HCT116 (cell line): ENCODE data around the gene ERGIC1. TPM values are rescaled to one million over a fixed set of nuclear protein-coding genes. Genes with fewer than 3 reads are reported as not detected.

Source experiments
- ATAC-seq: fragments of 200-7000 bp; cut with Tn5 transposase; 2 replicates; pipeline ENCODE4 v1.9.1; 2020; ENCODE audit warnings: mild to moderate bottlenecking, moderate library complexity
- BruUV-seq: library from RNA; stranded (reverse); fragments of 400-500 nt; replicated peaks from 2 replicates; lab custom pipeline; 2021; lab: Mats Ljungman, UMichigan
- CTCF ChIA-PET: fragments of 300-600 bp; sonication (Branson Sonifier 250); formaldehyde crosslinking; loops from one replicate; lab custom pipeline; 2021; ENCODE audit warnings: antibody characterized with exemption; lab: Charles Lee
- POLR2A ChIA-PET: fragments of 300-600, 350-600 bp; sonication (Branson Sonifier 250); formaldehyde crosslinking; loops from one replicate; lab custom pipeline; 2021; ENCODE audit warnings: antibody characterized with exemption; lab: Charles Lee
- RAD21 ChIA-PET, 2 experiments: fragments of 300-600 bp; sonication (Branson Sonifier 250); formaldehyde crosslinking; loops; one replicate each; lab custom pipeline; 2023; ENCODE audit warnings: low total read pairs in 2 of 2; ENCODE audit not compliant: uncharacterized antibody in 2 of 2, unreplicated experiment in 2 of 2, low non-redundant PET in 1 of 2; lab: Charles Lee
- DNase-seq: peaks from one replicate; pipeline ENCODE4 v3.0.0-alpha.2; 2010; ENCODE audit warnings: low read depth, low spot score
- H2AFZ ChIP-seq: fragments of 200-600 bp; shearing (Covaris generic), sonication (generic); 2 replicates; pipeline ENCODE4 v1.6.1; 2017; ENCODE audit warnings: low read depth, mixed run types, mixed read lengths, antibody characterized with exemption, low read length; ENCODE audit not compliant: poor library complexity, severe bottlenecking
- H3K27ac ChIP-seq: 2 replicates; pipeline ENCODE4 v1.5.1; 2012; ENCODE audit warnings: low read depth, low read length
- H3K27me3 ChIP-seq: fragments of 200-600 bp; sonication (generic); 2 replicates; pipeline ENCODE4 v1.6.1; 2016; ENCODE audit warnings: mixed run types, low read length, mixed read lengths; ENCODE audit not compliant: insufficient read depth
- H3K36me3 ChIP-seq, 2 experiments: fragments of 200-500 bp in 1 of 2; fragments of 200-600 bp in 1 of 2; sonication (Bioruptor generic) in 1 of 2; sonication (generic) in 1 of 2; 2 replicates each; pipeline versions ENCODE4 v1.5.1 to v1.6.1; 2014 to 2016; ENCODE audit warnings: low read length in 2 of 2, inconsistent platforms in 1 of 2, mixed read lengths in 1 of 2, mixed run types in 1 of 2; ENCODE audit not compliant: insufficient read depth in 2 of 2, control insufficient read depth in 1 of 2
- H3K4me1 ChIP-seq, 2 experiments: fragments of 200-600 bp in 1 of 2; sonication (generic) in 1 of 2; 2 replicates each; pipeline versions ENCODE4 v1.5.1 to v1.6.1; 2012 to 2017; ENCODE audit warnings: low read length in 2 of 2, inconsistent platforms in 1 of 2, mild to moderate bottlenecking in 1 of 2, mixed read lengths in 1 of 2, mixed run types in 1 of 2, moderate library complexity in 1 of 2; ENCODE audit not compliant: insufficient read depth in 2 of 2, control insufficient read depth in 1 of 2
- H3K4me2 ChIP-seq: fragments of 200-600 bp; sonication (generic); 2 replicates; pipeline ENCODE4 v1.6.1; 2017; ENCODE audit warnings: mixed run types, low read length, mixed read lengths
- H3K4me3 ChIP-seq, 2 experiments: fragments of 200-600 bp in 1 of 2; sonication (generic) in 1 of 2; replicated peaks in 1 of 2; 2 replicates each; pipeline ENCODE4 v1.5.1; 2011 to 2016; ENCODE audit warnings: low read length in 2 of 2, control low read depth in 1 of 2, low read depth in 1 of 2, mild to moderate bottlenecking in 1 of 2, mixed read lengths in 1 of 2, mixed run types in 1 of 2
- H3K79me2 ChIP-seq: fragments of 200-600 bp; sonication (generic); 2 replicates; pipeline ENCODE4 v1.6.1; 2017; ENCODE audit warnings: mild to moderate bottlenecking, mixed run types, low read length, moderate library complexity, mixed read lengths; ENCODE audit not compliant: insufficient read depth
- H3K9ac ChIP-seq: fragments of 200-600 bp; sonication (generic); 2 replicates; pipeline ENCODE4 v1.6.1; 2016; ENCODE audit warnings: low read length, mixed read lengths
- H3K9me2 ChIP-seq: fragments of 200-600 bp; sonication (generic), shearing (Covaris generic); 2 replicates; pipeline ENCODE4 v1.6.1; 2017; ENCODE audit warnings: mixed run types, mild to moderate bottlenecking, moderate library complexity; ENCODE audit not compliant: insufficient read depth
- H3K9me3 ChIP-seq, 2 experiments: fragments of 200-500 bp in 1 of 2; fragments of 200-600 bp in 1 of 2; sonication (Bioruptor generic) in 1 of 2; sonication (generic) in 1 of 2; 2 replicates each; pipeline ENCODE4 v1.6.1; 2014 to 2017; ENCODE audit warnings: low read length in 2 of 2, mixed read lengths in 2 of 2, inconsistent platforms in 1 of 2, low read depth in 1 of 2, mild to moderate bottlenecking in 1 of 2, mixed run types in 1 of 2, moderate library complexity in 1 of 2; ENCODE audit not compliant: control insufficient read depth in 1 of 2, insufficient read depth in 1 of 2
- H4K20me1 ChIP-seq: fragments of 200-600 bp; sonication (generic), shearing (Covaris generic); 2 replicates; pipeline ENCODE4 v1.6.1; 2017; ENCODE audit warnings: mixed run types, mild to moderate bottlenecking, moderate library complexity; ENCODE audit not compliant: insufficient read depth
- EGR1 ChIP-seq: IDR thresholded peaks from 2 replicates; pipeline ENCODE4 v1.6.1; 2012; ENCODE audit warnings: low read depth
- EZH2 ChIP-seq: fragments of 200-600 bp; sonication (generic); IDR thresholded peaks from 2 replicates; pipeline ENCODE4 v1.6.1; 2017; ENCODE audit warnings: antibody characterized with exemption, mixed run types
- EZH2phosphoT487 ChIP-seq: fragments of 200-600 bp; IDR thresholded peaks from 2 replicates; pipeline ENCODE4 v1.6.1; 2018; ENCODE audit warnings: antibody characterized with exemption, borderline replicate concordance
- POLR2AphosphoS5 ChIP-seq: IDR thresholded peaks from 2 replicates; pipeline ENCODE4 v1.6.1; 2011; ENCODE audit warnings: mild to moderate bottlenecking, low read depth, low read length, moderate library complexity
- SP1 ChIP-seq: IDR thresholded peaks from 2 replicates; pipeline ENCODE4 v1.6.1; 2012; ENCODE audit warnings: low read depth
- ZFX ChIP-seq: fragments of 450-650 bp; IDR thresholded peaks from 2 replicates; pipeline ENCODE4 v1.6.1; 2017
- ZNF274 ChIP-seq: fragments of 200-500 bp; sonication (Bioruptor generic); IDR thresholded peaks from 2 replicates; pipeline ENCODE4 v1.6.1; 2014; ENCODE audit warnings: mild to moderate bottlenecking, low read depth, low read length, inconsistent platforms
- intact Hi-C: fragments of 100-400 bp; cut with micrococcal nuclease; formaldehyde crosslinking; loops from 2 replicates; pipeline ENCODE4 v1.10.0; 2022
- total RNA-seq: library from RNA; stranded (reverse); gene quantifications from one replicate; pipeline ENCODE4 v1.2.1, GENCODE V29; 2021; ENCODE audit not compliant: unreplicated experiment
- TF ChIP-seq, protein P1 (sequence below): IDR thresholded peaks from 2 replicates; pipeline ENCODE4 v1.6.1; 2012

The ERGIC1 gene
- total RNA-seq, 1 experiment from 2014 or later = 73.3 TPM

DNA sequence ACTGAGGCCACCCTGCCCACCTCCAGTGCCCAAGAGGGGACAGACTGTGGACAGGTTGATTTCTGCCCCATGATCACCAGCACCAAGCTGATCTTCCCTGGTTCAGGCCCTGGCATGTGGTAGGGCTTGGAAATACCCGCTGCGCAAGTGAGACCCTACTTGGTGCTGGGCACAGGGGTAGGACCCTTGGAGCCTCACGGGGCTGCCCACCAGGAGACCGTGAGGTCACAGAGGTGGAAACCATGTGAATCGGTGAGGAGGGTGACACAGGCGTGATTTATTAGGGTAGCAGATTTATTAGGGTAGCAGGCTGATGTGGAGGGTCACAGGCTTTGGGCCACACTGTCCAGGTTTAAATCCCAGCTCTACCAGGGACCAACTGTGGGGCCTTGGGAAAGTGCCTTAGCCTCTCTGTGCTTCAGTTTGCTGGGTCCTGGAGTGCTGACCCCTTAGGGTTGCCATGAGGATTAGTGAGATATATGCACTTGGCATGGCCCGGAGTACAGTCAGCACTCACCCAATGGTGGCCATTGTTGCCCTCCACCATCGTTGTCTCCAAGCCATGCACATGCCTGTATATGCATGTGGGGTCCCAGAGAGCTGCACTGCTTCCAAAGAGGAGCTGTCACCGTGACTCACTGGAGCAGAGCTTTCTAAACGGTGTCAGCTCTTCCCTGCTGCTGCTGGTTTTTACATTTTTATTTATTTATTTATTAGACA, 42.2 kb upstream of the ERGIC1 start:
- Histone ChIP-seq H3K4me2 (no peak overlapping the region), H3K9me3 (no peaks in the 10 kb centered on the region), H3K4me3 (no peak overlapping the region), H3K79me2 (no peaks in the 10 kb centered on the region), H3K36me3 (no peaks in the 10 kb centered on the region), H2AFZ (no peak overlapping the region), H4K20me1 (no peaks in the 10 kb centered on the region), H3K27me3 (no peaks in the 10 kb centered on the region), H3K27ac (no peak overlapping the region), H3K9ac (no peak overlapping the region), H3K4me1 (peaks cover 3 to 25% of the 10 kb centered on the region in 2 experiments; a peak in 2 of 4 replicates), H3K9me2 (no peaks in the 10 kb centered on the region)
- RAD21 ChIA-PET = no interaction called here
- POLR2A ChIA-PET = interaction anchor here (0.7 kb wide), 1 partner anchor 21 kb away, joined by 3 read pairs; no protein-coding TSS in a partner anchor
- CTCF ChIA-PET = interaction anchor here (1.0 kb wide), 1 partner anchor 75 kb away, joined by 3 read pairs; no protein-coding TSS in a partner anchor
- no TSS peak for BruUV-seq
- no peak for ATAC-seq
- no peak for DNase-seq
- intact Hi-C loops = no loop called here
- TF ChIP-seq EGR1 (no peak), EZH2 (no peak), ZNF274 (no peak), EZH2phosphoT487 (no peak), SP1 (no peak), POLR2AphosphoS5 (no peak), ZFX (no peak)
- TF ChIP-seq, protein P1, sequence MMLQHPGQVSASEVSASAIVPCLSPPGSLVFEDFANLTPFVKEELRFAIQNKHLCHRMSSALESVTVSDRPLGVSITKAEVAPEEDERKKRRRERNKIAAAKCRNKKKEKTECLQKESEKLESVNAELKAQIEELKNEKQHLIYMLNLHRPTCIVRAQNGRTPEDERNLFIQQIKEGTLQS = no peak
